ENCODE data around the gene LY86. TPM values are rescaled to one million over a fixed set of nuclear protein-coding genes. Genes with fewer than 3 reads are reported as not detected.

Gene LY86
- total and polyA plus RNA-seq, 9 of the 15 experiments (the other 6 are each of a cell fraction or from before 2014, with no cell fraction given) = 0.08 to 0.20 TPM; not detected in 7

DNA sequence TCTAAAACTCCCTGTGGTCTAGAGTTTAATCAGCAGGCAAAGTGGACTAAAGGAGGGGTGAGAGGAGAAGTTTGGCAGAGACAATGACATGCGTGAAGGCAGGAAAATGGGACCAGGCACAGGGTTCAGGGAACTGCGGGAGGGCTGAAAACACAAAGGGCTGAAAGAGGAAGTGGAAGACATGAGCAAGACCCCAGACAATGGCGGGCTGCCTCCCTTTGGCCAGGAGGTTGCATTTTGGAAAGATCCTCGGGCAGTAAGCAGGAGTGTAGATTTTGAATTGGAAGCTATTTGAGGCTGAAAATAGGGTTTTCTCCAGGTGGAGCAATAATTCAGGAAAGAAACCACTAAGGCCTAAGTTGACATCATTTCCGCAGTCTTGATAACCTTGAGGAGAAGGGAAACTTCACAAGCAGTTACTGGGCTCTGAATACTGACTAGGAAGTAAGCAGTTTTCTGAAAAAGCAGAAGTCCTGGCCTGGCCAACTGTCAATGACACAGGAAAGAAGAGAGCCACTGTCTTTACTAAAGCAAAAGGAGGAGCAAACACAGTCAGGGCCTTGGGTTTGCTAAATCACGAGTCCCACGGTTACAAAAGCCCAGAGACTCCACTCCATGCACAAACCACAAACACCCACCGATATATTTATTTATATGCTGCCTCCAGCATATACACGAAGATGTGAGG lies 3.4 kb downstream of the LY86 start (continued):
- TF ChIP-seq, protein P1, sequence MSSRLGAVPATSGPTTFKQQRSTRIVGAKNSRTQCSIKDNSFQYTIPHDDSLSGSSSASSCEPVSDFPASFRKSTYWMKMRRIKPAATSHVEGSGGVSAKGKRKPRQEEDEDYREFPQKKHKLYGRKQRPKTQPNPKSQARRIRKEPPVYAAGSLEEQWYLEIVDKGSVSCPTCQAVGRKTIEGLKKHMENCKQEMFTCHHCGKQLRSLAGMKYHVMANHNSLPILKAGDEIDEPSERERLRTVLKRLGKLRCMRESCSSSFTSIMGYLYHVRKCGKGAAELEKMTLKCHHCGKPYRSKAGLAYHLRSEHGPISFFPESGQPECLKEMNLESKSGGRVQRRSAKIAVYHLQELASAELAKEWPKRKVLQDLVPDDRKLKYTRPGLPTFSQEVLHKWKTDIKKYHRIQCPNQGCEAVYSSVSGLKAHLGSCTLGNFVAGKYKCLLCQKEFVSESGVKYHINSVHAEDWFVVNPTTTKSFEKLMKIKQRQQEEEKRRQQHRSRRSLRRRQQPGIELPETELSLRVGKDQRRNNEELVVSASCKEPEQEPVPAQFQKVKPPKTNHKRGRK (tag; IDR thresholded peaks at IDR 0.05) = no peak
- TF ChIP-seq MYBL2 (IDR thresholded peaks at IDR 0.05; ENCODE audit: low read depth) (no peak), MYBL2 (CRISPR knock-in tag; IDR thresholded peaks at IDR 0.05; ENCODE audit: borderline replicate concordance) (no peak), EP400 (IDR thresholded peaks at IDR 0.05) (no peak), ZNF239 (CRISPR knock-in tag; IDR thresholded peaks at IDR 0.05) (0 out of 2 replicates have a peak, but pooled peaks have one; percentile 16), ZNF3 (CRISPR knock-in tag; IDR thresholded peaks at IDR 0.05) (no peak), MTA3 (IDR thresholded peaks at IDR 0.05; ENCODE audit: borderline replicate concordance) (no peak), KLF16 (IDR thresholded peaks at IDR 0.05) (no peak)
- TF ChIP-seq, protein P2, sequence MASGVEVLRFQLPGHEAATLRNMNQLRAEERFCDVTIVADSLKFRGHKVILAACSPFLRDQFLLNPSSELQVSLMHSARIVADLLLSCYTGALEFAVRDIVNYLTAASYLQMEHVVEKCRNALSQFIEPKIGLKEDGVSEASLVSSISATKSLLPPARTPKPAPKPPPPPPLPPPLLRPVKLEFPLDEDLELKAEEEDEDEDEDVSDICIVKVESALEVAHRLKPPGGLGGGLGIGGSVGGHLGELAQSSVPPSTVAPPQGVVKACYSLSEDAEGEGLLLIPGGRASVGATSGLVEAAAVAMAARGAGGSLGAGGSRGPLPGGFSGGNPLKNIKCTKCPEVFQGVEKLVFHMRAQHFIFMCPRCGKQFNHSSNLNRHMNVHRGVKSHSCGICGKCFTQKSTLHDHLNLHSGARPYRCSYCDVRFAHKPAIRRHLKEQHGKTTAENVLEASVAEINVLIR (CRISPR knock-in tag; IDR thresholded peaks at IDR 0.05) = peak; percentile 35; the same call in 1 of the 2 replicates
- TF ChIP-seq, protein P3, sequence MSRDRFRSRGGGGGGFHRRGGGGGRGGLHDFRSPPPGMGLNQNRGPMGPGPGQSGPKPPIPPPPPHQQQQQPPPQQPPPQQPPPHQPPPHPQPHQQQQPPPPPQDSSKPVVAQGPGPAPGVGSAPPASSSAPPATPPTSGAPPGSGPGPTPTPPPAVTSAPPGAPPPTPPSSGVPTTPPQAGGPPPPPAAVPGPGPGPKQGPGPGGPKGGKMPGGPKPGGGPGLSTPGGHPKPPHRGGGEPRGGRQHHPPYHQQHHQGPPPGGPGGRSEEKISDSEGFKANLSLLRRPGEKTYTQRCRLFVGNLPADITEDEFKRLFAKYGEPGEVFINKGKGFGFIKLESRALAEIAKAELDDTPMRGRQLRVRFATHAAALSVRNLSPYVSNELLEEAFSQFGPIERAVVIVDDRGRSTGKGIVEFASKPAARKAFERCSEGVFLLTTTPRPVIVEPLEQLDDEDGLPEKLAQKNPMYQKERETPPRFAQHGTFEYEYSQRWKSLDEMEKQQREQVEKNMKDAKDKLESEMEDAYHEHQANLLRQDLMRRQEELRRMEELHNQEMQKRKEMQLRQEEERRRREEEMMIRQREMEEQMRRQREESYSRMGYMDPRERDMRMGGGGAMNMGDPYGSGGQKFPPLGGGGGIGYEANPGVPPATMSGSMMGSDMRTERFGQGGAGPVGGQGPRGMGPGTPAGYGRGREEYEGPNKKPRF (IDR thresholded peaks at IDR 0.05; ENCODE audit: low read depth, low read length) = no peak
- TF ChIP-seq, protein P4, sequence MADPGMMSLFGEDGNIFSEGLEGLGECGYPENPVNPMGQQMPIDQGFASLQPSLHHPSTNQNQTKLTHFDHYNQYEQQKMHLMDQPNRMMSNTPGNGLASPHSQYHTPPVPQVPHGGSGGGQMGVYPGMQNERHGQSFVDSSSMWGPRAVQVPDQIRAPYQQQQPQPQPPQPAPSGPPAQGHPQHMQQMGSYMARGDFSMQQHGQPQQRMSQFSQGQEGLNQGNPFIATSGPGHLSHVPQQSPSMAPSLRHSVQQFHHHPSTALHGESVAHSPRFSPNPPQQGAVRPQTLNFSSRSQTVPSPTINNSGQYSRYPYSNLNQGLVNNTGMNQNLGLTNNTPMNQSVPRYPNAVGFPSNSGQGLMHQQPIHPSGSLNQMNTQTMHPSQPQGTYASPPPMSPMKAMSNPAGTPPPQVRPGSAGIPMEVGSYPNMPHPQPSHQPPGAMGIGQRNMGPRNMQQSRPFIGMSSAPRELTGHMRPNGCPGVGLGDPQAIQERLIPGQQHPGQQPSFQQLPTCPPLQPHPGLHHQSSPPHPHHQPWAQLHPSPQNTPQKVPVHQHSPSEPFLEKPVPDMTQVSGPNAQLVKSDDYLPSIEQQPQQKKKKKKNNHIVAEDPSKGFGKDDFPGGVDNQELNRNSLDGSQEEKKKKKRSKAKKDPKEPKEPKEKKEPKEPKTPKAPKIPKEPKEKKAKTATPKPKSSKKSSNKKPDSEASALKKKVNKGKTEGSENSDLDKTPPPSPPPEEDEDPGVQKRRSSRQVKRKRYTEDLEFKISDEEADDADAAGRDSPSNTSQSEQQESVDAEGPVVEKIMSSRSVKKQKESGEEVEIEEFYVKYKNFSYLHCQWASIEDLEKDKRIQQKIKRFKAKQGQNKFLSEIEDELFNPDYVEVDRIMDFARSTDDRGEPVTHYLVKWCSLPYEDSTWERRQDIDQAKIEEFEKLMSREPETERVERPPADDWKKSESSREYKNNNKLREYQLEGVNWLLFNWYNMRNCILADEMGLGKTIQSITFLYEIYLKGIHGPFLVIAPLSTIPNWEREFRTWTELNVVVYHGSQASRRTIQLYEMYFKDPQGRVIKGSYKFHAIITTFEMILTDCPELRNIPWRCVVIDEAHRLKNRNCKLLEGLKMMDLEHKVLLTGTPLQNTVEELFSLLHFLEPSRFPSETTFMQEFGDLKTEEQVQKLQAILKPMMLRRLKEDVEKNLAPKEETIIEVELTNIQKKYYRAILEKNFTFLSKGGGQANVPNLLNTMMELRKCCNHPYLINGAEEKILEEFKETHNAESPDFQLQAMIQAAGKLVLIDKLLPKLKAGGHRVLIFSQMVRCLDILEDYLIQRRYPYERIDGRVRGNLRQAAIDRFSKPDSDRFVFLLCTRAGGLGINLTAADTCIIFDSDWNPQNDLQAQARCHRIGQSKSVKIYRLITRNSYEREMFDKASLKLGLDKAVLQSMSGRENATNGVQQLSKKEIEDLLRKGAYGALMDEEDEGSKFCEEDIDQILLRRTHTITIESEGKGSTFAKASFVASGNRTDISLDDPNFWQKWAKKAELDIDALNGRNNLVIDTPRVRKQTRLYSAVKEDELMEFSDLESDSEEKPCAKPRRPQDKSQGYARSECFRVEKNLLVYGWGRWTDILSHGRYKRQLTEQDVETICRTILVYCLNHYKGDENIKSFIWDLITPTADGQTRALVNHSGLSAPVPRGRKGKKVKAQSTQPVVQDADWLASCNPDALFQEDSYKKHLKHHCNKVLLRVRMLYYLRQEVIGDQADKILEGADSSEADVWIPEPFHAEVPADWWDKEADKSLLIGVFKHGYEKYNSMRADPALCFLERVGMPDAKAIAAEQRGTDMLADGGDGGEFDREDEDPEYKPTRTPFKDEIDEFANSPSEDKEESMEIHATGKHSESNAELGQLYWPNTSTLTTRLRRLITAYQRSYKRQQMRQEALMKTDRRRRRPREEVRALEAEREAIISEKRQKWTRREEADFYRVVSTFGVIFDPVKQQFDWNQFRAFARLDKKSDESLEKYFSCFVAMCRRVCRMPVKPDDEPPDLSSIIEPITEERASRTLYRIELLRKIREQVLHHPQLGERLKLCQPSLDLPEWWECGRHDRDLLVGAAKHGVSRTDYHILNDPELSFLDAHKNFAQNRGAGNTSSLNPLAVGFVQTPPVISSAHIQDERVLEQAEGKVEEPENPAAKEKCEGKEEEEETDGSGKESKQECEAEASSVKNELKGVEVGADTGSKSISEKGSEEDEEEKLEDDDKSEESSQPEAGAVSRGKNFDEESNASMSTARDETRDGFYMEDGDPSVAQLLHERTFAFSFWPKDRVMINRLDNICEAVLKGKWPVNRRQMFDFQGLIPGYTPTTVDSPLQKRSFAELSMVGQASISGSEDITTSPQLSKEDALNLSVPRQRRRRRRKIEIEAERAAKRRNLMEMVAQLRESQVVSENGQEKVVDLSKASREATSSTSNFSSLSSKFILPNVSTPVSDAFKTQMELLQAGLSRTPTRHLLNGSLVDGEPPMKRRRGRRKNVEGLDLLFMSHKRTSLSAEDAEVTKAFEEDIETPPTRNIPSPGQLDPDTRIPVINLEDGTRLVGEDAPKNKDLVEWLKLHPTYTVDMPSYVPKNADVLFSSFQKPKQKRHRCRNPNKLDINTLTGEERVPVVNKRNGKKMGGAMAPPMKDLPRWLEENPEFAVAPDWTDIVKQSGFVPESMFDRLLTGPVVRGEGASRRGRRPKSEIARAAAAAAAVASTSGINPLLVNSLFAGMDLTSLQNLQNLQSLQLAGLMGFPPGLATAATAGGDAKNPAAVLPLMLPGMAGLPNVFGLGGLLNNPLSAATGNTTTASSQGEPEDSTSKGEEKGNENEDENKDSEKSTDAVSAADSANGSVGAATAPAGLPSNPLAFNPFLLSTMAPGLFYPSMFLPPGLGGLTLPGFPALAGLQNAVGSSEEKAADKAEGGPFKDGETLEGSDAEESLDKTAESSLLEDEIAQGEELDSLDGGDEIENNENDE (IDR thresholded peaks at IDR 0.05; ENCODE audit: low read depth, low read length) = no peak
